Lung microvascular endothelial cell (primary cell): ENCODE results near the gene PACSIN2. TPM values are rescaled to one million over a fixed set of nuclear protein-coding genes. Genes with fewer than 3 reads are reported as not detected.

ENCODE experiments used
- DNase-seq, 2 donors: peaks; one replicate each; pipeline versions ENCODE4 v3.0.0 to v3.0.0-alpha.2; 2010; ENCODE audit warnings: low read depth in 2 of 2
- total RNA-seq: library from RNA; depleted of rRNA; stranded (reverse); fragments of >200 nt; gene quantifications from 2 replicates; pipeline ENCODE4 v1.2.1, GENCODE V29; 2014

The PACSIN2 gene
- total RNA-seq, 1 donor from 2014 or later, result 88.9 TPM

DNA sequence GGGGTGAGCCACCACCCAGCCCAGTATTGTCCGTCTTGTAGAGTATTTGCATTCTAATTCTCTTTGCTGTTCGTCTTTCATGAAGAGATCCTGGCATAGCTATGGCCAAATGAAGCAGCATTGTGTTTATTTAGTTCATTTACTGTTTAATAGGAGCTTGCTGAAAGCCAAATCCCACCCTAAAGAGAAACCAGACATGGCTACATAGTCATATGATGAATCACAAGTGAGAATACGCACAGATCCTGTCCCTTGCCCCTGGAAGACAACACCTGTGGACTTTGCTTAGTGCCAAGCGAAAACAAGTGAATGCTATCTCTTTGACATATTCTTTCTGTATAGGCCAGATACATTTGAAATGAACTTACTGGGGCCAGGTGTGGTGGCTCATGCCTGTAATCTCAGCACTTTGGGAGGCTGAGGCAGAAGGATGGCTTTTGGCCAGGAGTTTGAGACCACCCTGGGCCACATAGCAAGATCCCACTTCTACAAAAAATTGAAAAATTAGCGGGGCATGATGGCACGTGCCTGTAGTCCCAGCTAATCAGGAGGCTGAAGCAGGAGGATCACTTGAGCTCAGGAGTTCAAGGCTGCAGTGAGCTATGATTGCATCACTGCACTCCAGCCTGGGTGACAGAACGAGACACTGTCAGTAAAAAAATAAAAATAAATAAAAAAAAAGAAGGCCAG, 152.8 kb downstream of the PACSIN2 start:
- DNase-seq, result peak in 1 of 2 donors; percentile 53

DNA sequence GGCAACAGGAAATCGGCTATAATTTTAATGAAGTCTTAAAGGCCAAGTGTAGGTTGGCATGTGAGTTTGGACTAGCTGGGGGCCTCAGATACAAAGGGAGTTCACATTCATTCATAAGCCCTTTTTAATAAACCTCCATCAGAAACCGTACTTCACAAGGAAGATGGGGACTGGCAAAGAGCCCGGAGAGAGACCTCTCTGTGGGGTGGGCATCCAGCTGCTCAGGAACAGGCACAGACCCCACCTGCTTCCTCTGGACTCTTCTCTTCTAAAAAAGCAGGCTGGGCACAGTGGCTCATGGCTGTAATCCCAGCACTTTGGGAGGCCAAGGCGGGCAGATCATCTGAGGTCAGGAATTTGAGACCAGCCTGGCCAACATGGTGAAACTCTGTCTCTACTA, 154.0 kb downstream of the PACSIN2 start:
- DNase-seq, result no peak

DNA sequence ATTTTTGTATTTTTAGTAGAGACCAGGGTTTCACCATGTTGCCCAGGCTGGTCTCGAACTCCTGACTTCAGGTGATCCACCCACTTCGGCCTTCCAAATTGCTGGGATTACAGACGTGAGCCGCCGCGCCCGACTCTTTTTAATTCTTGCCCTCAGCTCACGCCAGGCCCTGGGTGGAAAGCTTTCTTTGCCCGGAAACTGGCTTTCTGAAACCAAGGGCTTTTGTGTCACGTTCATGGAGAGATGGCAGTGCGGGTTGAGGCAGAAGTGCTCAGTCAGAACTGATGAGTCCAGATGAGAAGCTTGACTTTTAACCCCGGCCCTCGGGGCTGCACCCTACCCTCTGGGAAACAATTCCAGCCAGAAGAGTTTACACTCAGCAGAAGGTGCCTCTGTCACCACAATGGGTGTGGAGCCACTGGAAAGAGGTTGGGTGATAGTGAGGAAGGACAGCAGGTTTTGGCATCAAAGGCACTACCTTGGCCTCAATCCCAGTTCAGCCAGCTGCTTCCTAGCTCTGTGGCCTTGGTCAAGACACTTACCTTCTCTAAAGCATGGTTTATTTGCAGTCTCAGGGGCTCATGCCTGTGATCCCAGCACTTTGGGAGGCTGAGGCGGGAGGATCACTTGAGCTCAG, 157.0 kb downstream of the PACSIN2 start:
- peak in 1 of 2 donors; percentile 59 for DNase-seq

DNA sequence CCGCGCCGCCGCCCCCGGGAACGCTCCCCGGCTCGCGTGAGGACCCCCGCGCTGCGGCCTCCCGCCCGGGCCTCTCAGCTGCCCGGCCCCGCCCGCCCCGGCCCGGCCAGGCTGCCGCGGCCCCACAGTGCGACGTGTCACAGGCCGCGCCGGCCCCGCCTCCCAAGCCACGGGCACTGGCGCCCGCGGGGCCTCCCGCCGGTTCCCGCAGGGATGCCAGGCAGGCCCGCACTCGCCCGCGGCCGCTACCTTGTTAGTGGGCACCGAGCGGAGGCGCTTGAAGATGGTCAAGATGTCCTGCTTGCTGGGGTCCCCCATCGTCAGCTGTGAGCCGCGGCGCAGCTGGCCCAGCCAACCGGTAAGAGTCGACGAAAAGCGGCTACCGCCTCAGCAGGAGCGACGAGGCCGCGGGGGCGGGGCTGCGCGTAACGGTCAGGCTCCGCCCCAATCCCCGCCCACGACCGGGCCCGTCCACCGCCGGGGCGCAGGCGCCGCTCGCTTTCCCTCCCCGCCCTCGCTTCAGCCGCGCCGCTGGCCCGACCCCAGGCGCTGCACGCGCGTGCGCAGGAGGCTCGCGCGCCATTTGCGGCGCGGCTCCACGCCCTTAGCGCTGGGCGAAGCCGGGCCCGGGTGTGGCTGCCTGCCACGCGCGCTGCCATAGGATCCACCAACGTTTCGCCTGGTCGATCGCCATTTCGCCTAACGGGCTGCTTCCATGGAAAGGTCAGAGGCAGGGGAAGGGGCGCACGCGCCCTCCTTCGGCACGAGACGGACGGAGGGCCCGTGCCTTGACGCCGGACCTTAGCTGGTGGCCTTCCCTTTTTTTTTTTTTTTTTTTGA, 157.9 kb downstream of the PACSIN2 start, which contains the start of gene ARFGAP3:
TSS of gene ARFGAP3 (minus strand) at position 409 of the 840 bp plus-strand sequence. CDS start at position 318, 91 bp downstream.
- peak; percentile 95 to 97 for DNase-seq

DNA sequence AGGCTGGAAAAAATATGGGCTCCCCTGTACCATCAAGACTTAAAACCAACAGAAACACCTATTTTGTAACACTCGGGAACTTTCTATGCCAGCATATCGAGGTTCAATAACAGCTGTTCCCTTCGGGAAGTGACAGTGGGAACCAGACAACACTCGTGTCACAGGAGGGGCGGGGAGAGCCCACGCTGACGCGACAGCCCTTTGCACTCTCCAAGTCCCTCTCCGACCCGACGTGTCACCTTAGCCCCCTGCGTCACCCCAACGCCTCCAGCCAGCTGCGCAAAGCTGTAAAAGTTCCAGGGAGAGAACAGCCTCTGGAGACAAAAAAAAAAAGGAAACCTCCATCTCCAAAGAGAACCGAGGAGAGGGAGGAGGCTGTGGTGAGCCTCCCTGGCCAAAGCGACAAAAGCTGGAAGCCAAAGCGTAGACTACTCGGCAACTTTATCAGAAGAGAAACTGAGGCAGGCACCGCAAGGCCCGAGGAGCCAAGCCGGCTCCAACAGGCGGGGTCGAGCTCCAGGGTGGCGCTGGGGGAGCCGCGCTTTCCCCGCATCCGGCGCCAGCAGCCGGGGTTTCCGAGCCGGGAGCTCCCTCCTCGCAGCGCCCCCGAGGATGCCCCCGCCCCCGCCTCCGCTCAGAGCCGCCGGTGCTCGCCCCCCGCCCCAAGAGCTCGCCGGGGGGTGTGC, 158.6 kb downstream of the PACSIN2 start:
- peak; percentile 51 to 88 for DNase-seq

DNA sequence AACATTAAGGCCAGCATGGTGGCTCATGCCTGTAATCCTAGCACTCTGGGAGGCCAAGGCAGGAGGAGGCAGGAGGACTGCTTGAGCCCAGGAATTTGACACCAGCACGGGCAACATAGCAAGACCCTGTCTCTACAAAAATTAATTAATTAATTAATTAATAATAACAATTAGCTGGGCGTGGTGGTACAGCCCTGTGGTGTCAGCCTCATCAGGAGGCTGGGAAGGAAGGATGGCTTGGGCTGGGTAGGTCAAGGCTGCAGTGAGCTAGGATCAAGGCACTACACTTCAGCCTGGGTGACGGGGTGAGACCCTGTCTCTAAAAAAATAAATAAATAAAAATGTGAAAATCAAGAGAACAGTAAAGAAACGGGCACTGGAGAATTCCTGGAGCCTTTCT, 159.2 kb downstream of the PACSIN2 start:
- DNase-seq, result no peak

DNA sequence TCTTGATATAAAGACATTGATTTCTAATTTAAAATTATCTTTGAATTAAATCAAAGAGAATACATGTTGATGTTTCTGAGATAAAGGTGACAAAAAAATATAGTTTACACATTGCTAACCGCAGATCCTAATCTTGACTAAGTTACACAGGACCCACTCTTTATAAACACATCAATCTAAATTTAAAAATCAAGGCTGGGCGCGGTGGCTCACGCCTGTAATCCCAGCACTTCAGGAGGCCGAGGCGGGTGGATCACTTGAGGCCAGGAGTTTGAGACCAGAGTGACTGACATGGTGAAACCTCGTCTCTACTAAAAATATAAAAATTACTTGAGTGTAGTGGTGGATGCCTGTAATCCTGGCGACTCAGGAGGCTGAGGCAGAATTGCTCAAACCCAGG, 159.7 kb downstream of the PACSIN2 start:
- no peak for DNase-seq

DNA sequence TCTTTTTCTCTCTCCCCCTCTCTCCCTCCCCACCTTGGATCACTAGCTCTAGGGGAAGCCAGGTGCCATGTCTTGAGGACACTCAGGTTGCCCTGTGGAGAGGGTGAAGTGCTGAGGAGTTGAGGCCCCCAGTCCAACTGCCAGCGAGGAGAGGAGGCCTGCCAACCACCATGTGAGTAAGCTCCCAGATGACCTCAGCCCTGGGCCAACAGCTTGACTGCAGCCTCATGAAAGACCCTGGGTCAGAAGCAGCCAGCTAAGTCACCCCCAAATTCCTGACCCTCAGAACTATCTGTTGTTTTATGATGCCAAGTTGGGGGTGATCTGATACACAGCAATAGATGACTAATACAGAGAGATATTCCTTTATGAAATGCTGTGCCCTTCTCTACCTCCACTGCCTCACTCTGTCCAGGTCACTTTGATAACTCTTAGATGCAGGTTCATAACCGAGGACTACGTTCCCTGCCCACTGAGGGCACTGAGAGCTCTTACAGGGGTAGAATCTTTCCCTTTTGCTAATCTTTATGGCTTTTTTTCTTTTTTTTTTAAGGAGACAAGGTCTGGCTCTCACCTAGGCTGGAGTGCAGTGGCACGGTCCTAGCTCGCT, 165.9 kb downstream of the PACSIN2 start:
- no peak for DNase-seq

DNA sequence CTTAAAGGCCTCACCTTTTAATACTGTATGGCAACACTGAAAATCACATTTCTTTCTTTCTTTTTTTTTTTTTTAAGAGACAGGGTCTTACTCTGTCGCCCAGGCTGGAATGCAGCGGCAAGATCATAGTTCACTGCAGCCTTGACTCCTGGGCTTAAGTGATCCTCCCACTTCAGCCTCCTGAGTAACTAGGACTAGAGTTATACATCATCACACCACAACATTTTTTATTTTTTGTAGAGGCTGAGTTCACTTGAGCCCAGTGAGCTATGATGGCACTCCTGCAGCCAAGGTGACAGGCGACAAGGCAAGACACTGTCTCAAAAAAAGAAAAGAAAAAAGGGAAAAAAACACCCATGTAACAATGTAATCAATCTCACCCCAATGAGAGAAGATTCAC, 167.8 kb downstream of the PACSIN2 start:
- DNase-seq, result no peak

DNA sequence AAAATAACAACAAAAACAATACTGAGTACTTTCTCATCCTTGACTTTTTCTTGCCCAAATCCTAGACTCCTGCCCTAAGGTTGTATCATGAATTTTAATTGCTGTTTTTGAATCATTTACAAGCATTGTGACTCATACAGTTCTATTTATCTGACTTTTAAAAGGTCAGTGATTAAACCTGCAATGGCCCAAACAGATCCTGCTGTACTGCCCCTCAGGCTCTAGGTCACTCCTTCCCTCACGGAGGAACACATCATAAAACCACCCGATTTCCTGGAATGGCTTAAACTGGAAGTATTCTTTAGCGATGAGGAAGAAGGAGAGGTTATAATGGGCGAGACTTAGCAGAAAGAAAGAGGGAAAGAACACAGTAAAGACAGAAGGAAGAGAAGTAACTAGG, 170.2 kb downstream of the PACSIN2 start:
- DNase-seq, result peak in 1 of 2 donors; percentile 51

DNA sequence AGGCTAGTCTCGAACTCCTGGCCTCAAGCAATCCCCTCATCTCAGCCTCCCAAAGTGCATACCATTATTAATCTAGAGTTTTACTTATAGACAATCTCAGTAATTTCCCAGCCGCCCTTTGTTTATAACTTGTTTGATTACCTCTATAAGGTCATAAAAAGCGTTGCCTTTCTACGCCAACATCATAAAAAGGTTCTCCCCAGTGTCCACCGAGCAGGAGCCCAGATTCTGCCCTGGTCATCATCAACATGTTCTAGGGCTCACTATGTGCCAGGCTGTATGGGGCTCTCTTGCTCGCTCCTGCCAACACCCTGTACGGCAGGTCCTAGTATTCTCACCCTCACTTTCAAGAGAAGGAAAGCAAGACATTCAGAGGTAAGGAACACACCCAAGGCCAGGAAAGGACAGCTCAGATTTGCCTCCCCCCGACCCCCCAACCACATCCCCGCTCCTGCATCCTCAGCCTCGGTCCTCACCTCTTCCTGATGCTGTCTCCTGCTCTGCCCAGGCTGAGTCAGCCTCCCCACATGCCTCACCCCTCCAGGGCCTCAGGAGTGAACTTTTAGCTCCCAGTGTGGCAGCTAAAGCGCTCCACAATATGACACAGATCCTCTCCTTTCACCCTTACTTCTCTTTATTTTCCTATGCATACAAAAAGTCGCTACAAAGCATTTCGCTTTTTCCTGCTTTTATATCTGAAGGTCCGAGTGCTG, 172.1 kb downstream of the PACSIN2 start:
- peak in 1 of 2 donors; percentile 37 for DNase-seq

DNA sequence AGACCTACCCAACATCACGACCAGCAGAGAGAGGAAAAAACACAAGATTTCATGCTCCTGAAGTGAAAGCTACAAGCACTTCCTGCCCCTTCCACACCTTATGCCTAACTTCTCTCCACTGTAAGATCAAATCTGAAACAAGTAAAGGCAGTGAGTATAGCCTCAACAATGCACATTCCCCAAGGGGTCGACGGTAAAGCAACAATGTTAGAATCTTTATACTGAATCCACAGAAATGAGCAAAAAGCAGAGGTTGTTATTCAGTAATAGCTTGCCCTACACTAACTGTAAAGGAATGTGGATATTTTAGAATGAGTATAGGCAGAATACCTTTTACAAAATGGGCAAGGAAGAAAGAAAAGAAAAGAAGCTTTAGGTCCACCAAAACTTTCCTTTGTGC, 173.5 kb downstream of the PACSIN2 start:
- no peak for DNase-seq

DNA sequence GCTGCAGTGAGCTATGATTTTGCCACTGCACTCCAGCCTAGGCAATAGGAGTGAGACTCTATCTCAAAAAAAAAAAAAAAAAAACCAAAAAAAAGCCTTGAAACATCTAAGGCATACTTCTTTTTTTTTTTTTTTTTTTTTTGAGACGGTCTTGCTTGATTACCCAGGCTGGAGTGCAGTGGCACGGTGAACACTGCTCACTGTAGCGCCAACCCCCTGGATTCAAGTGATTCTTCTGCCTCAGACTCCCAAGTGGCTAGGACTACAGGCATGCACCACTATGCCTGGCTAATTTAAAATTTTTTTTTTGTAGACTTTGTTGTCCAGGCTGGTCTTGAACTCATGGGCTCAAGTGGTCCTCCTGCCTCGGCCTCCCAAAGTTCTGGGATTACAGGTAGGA, 177.4 kb downstream of the PACSIN2 start:
- no peak for DNase-seq

DNA sequence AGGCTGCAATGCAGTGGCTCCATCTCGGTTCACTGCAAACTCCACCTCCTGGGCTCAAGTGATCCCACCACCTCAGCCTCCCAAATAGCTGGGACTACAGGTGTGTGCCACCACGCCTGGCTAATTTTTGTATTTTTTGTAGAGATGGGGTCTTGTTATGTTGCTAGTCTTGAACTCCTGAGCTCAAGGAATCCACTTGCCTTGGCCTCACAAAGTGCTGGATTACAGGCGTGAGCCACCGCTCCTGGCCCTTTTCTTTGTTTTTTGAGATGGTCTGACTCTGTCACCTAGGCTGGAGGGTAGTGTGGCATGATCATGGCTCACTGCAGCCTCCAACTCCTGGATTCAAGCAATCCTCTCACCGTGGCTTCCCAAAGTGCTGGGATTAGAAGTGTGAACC, 178.9 kb downstream of the PACSIN2 start:
- DNase-seq, result no peak

DNA sequence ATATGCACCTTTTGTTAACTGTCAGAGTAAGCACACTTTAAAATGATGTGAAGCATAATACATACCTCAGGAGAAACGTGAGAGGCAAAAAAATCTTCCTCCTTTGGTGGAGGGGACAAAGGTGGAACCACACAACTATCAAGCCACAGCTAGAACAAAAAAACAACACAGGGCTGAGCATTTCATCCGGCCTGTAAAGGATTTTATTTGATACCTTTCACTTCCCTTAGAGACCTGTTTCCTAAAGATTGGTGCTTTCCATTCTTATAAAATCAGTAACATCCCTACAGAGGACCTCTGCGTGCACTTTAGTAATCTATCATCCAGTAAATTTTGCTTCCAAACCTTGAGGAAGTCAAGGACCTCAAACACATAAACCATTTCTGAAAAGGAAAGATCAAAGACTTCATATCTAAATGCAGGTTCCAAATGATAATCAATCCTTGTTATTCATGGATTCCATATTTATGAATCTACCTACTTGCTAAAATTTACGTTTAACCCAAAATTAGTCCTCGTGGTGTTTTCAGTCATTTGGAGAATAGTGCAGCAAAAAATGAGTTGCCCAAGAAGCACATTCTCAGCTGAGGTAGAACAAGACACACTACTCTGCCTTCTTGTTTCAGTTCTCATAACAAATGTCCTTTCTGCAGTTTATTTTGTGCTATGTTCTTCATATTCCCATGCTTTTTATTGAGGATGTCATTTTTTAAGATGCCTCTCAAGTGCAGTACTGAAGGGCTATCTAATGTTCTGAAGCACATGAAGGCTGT, 180.6 kb downstream of the PACSIN2 start:
- no peak for DNase-seq

DNA sequence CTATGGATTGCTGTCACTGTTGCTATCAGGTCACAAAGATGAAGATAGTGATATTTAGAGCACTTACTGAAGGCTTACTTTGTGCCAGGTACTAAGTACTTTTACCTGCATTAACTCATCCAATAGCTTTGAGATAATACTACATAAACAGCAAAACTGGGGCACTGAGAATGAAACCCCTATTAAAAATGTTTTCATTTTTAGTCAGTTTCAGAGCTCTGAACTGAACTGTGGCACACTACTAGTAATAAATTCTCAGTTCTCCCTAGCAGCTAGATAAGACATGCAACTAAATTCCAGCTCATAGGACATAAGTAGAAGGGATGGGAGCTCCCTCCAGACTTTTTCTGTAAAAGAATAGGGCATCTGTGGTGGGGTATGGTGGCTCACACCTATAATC, 181.8 kb downstream of the PACSIN2 start:
- no peak for DNase-seq

DNA sequence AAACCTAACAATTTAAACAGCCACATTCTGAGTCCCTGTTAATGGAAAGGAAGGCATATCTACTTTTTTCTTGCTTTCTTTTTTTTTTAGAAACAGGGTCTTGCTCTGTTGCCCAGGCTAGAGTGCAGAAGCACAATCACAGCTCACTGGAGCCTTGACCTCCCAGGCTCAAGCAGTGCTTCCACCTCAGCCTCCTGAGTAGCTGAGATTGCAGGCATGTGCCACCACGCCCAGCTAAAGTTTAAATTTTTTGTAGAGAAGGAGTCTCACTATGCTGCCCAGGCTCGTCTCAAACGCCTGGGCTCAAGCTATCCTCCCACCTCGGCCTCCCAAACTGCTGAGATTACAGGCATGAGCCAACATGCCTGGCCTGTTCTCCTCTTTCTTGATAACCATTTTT, 183.2 kb downstream of the PACSIN2 start:
- no peak for DNase-seq

DNA sequence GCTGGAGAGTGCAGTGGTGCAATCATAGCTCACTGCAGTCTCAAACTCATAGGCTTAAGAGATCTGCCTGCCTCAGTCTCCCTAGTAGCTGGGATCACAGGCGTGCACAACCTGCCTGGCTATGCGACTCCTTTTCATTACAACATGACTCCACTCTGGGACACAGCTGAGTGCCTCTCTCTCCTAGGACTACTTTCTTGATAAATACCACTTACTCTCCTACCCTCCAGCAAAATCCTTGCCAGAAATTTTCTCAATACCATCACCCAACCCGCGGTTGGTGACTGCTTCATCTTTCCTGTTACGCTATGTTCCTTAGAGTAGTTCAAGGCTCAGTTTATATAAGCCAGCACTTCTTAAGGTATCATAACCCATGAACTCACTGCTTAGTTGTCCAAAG, 184.8 kb downstream of the PACSIN2 start:
- no peak for DNase-seq

DNA sequence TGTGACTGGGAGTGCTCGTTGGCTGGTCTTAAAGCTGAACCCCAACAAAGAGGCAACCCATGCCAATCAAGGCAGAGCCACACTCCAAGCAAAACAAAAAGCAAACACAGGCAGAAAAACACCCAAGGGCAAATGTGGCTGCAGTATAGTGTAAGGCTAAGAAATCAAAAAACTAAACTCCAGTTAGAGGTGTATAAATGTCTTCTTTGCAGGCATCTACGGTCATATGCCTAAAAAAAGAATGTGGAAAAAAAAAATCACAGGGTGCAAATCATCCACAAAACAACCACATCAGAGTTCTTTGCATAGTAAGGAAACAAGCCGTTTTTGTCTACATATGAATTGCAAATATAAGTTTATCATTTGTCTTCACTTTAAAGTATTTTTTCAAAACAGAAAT, 185.6 kb downstream of the PACSIN2 start:
- no peak for DNase-seq

DNA sequence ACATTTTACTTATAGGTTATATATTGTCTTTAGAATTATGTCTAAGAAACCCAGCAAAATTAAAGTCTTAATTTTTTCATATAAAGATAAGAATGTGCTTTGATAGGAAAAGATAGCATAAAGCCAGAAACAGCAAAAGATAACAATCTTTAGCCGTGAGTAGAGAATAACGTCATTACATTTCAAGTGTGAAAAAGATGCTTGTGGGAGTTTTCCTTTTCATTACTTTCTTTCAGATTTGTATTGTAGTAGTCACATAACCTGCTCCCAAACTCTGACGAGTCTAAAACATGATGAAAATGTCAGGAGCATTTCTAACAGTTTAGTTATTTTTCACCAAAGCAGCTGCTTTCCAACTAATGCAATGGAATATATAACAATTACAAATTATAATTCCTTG, 189.2 kb downstream of the PACSIN2 start:
- no peak for DNase-seq
